ENCODE measurements around the gene PRPH. TPM values are rescaled to one million over a fixed set of nuclear protein-coding genes. Genes with fewer than 3 reads are reported as not detected.

Gene PRPH
- total and polyA plus RNA-seq, 2 of the 13 experiments (the other 11 are each of a cell fraction or from before 2014, with no cell fraction given), result 0.12 TPM; not detected in 1

- no peak for TF ChIP-seq PRDM15 (CRISPR knock-in tag; IDR thresholded peaks at IDR 0.05)
- TF ChIP-seq YY1 (IDR thresholded peaks at IDR 0.05; ENCODE audit: insufficient read depth, insufficient replicate concordance, low read depth, low read length), result peak; percentile 11
- TF ChIP-seq ZFP37 (CRISPR knock-in tag; IDR thresholded peaks at IDR 0.05; ENCODE audit: borderline replicate concordance), result no peak
- no peak for TF ChIP-seq ZBTB7B (CRISPR knock-in tag; IDR thresholded peaks at IDR 0.05)
- TF ChIP-seq THAP8 (CRISPR knock-in tag; IDR thresholded peaks at IDR 0.05; ENCODE audit: borderline replicate concordance), result no peak
- TF ChIP-seq CAMTA2 (CRISPR knock-in tag; IDR thresholded peaks at IDR 0.05; ENCODE audit: borderline replicate concordance), result 0 out of 2 replicates have a peak, but pooled peaks have one; percentile 10
- TF ChIP-seq ZNF180 (CRISPR knock-in tag; IDR thresholded peaks at IDR 0.05; ENCODE audit: borderline replicate concordance, low read depth), result no peak
- TF ChIP-seq KMT2B (CRISPR knock-in tag; IDR thresholded peaks at IDR 0.05), result 0 out of 2 replicates have a peak, but pooled peaks have one; percentile 32
- no peak for TF ChIP-seq ZNF468 (CRISPR knock-in tag; IDR thresholded peaks at IDR 0.05)
- TF ChIP-seq ZNF737 (CRISPR knock-in tag; IDR thresholded peaks at IDR 0.05; ENCODE audit: borderline replicate concordance), result no peak
- no peak for TF ChIP-seq ZBTB3 (CRISPR knock-in tag; IDR thresholded peaks at IDR 0.05; ENCODE audit: borderline replicate concordance, low read depth)
- TF ChIP-seq ZNF317 (CRISPR knock-in tag; IDR thresholded peaks at IDR 0.05), result no peak
- no peak for TF ChIP-seq U2AF2 (IDR thresholded peaks at IDR 0.05; ENCODE audit: low read depth, low read length)
- TF ChIP-seq ZNF33A (CRISPR knock-in tag; IDR thresholded peaks at IDR 0.05; ENCODE audit: borderline replicate concordance), result no peak
- TF ChIP-seq ISX (CRISPR knock-in tag; conservative IDR thresholded peaks at IDR 0.05), result no peak
- TF ChIP-seq THAP9 (CRISPR knock-in tag; IDR thresholded peaks at IDR 0.05; ENCODE audit: borderline replicate concordance), result no peak
- TF ChIP-seq PCBP1 (IDR thresholded peaks at IDR 0.05; ENCODE audit: borderline replicate concordance, low read depth, low read length), result peak; percentile 99
- TF ChIP-seq RFX1 (IDR thresholded peaks at IDR 0.05), result no peak
- no peak for TF ChIP-seq REST (IDR thresholded peaks at IDR 0.05; ENCODE audit: borderline replicate concordance in 1 of 2, low read depth in 1 of 2, low read length in 2 of 2)
- no peak for TF ChIP-seq SIX4 (CRISPR knock-in tag; IDR thresholded peaks at IDR 0.05)
Observed at GRCh38 chr12:49264466-49264872, 30.5 kb upstream of the PRPH start (continued).

Measured in HepG2 (cell line).